ENCODE measurements around the gene HSPB6. TPM values are rescaled to one million over a fixed set of nuclear protein-coding genes. Genes with fewer than 3 reads are reported as not detected.
A peak's percentile ranks its signal among the peaks of the same experiment; 100 is the strongest.

HSPB6 gene
- total and polyA plus RNA-seq, 4 donors = 1.8 to 26.9 (median 14.3) TPM

GRCh38 chr19:35717665-35718344, 39.0 kb downstream of the HSPB6 start, which contains the start of gene KMT2B:
Gene KMT2B, plus strand, starts transcription at chr19:35718003. Its CDS starts 16 bp downstream, at chr19:35718019.
- H3K4me3 ChIP-seq (ENCODE audit: low read depth, low read length) = peak within 1 kb of the TSS; percentile 78
- peaks cover 42% of the 10 kb centered on the region for H3K4me1 ChIP-seq (ENCODE audit: control insufficient read depth, insufficient read depth, low read length)
- H3K27me3 ChIP-seq (ENCODE audit: control insufficient read depth, insufficient read depth, low read length) = no peaks in the 10 kb centered on the region
- under 1% methylated on average over 86 of the region's 109 CpGs for WGBS (ENCODE audit: insufficient coverage)
- DNase-seq (ENCODE audit: low read depth in 4 of 6, low spot score in 6 of 6) = peak in 4 of 6 donors; percentile 82 to 94 (median 89)
- H3K9me3 ChIP-seq (ENCODE audit: control insufficient read depth, insufficient read depth, low read length) = no peaks in the 10 kb centered on the region
- H3K36me3 ChIP-seq (ENCODE audit: control insufficient read depth, insufficient read depth, low read length) = peaks cover 46% of the 10 kb centered on the region
- H3K27ac ChIP-seq (ENCODE audit: low read depth, low read length) = peak within 1 kb of the TSS; percentile 91

GRCh38 chr19:35716801-35717664, 39.8 kb downstream of the HSPB6 start:
- peak overlapping the region; percentile 78 for H3K4me3 ChIP-seq (ENCODE audit: low read depth, low read length)
- WGBS (ENCODE audit: insufficient coverage) = 0% methylated on average over 70 of the region's 77 CpGs
- no peaks in the 10 kb centered on the region for H3K9me3 ChIP-seq (ENCODE audit: control insufficient read depth, insufficient read depth, low read length)
- H3K36me3 ChIP-seq (ENCODE audit: control insufficient read depth, insufficient read depth, low read length) = peaks cover 38% of the 10 kb centered on the region
- DNase-seq (ENCODE audit: low read depth in 4 of 6, low spot score in 6 of 6) = peak in 5 of 6 donors; percentile 61 to 99 (median 75)
- H3K4me1 ChIP-seq (ENCODE audit: control insufficient read depth, insufficient read depth, low read length) = peaks cover 42% of the 10 kb centered on the region
- peak overlapping the region; percentile 91 for H3K27ac ChIP-seq (ENCODE audit: low read depth, low read length)
- no peaks in the 10 kb centered on the region for H3K27me3 ChIP-seq (ENCODE audit: control insufficient read depth, insufficient read depth, low read length)

- peaks cover 42% of the 10 kb centered on the region for H3K4me1 ChIP-seq (ENCODE audit: control insufficient read depth, insufficient read depth, low read length)
- no peak for DNase-seq (ENCODE audit: low read depth in 4 of 6, low spot score in 6 of 6)
- 2% methylated on average over 52 of the region's 52 CpGs for WGBS (ENCODE audit: insufficient coverage)
- H3K36me3 ChIP-seq (ENCODE audit: control insufficient read depth, insufficient read depth, low read length) = peaks cover 30% of the 10 kb centered on the region
- no peaks in the 10 kb centered on the region for H3K9me3 ChIP-seq (ENCODE audit: control insufficient read depth, insufficient read depth, low read length)
- H3K27ac ChIP-seq (ENCODE audit: low read depth, low read length) = peak overlapping the region; percentile 91
- H3K27me3 ChIP-seq (ENCODE audit: control insufficient read depth, insufficient read depth, low read length) = no peaks in the 10 kb centered on the region
- peak overlapping the region; percentile 78 for H3K4me3 ChIP-seq (ENCODE audit: low read depth, low read length)
Observed at GRCh38 chr19:35715981-35716800, 40.6 kb downstream of the HSPB6 start.

- Histone ChIP-seq H3K4me1 (ENCODE audit: control insufficient read depth, insufficient read depth, low read length) (peaks cover 42% of the 10 kb centered on the region), H3K9me3 (ENCODE audit: control insufficient read depth, insufficient read depth, low read length) (no peaks in the 10 kb centered on the region), H3K27me3 (ENCODE audit: control insufficient read depth, insufficient read depth, low read length) (no peaks in the 10 kb centered on the region), H3K4me3 (ENCODE audit: low read depth, low read length) (no peak overlapping the region), H3K36me3 (ENCODE audit: control insufficient read depth, insufficient read depth, low read length) (peaks cover 22% of the 10 kb centered on the region), H3K27ac (ENCODE audit: low read depth, low read length) (no peak overlapping the region)
- no peak for DNase-seq (ENCODE audit: low read depth in 4 of 6, low spot score in 6 of 6)
- 79% methylated on average over 7 of the region's 7 CpGs for WGBS (ENCODE audit: insufficient coverage)
Observed at GRCh38 chr19:35715355-35715809, 41.4 kb downstream of the HSPB6 start.

GRCh38 chr19:35714601-35715354, 42.1 kb downstream of the HSPB6 start:
- DNase-seq (ENCODE audit: low read depth in 4 of 6, low spot score in 6 of 6) = no peak
- Histone ChIP-seq H3K4me3 (ENCODE audit: low read depth, low read length) (no peak overlapping the region), H3K27me3 (ENCODE audit: control insufficient read depth, insufficient read depth, low read length) (no peaks in the 10 kb centered on the region), H3K36me3 (ENCODE audit: control insufficient read depth, insufficient read depth, low read length) (peaks cover 16% of the 10 kb centered on the region), H3K9me3 (ENCODE audit: control insufficient read depth, insufficient read depth, low read length) (no peaks in the 10 kb centered on the region), H3K27ac (ENCODE audit: low read depth, low read length) (no peak overlapping the region), H3K4me1 (ENCODE audit: control insufficient read depth, insufficient read depth, low read length) (peaks cover 40% of the 10 kb centered on the region)
- 49% methylated on average over 12 of the region's 14 CpGs for WGBS (ENCODE audit: insufficient coverage)

- no peak overlapping the region for H3K27ac ChIP-seq (ENCODE audit: low read depth, low read length)
- no peaks in the 10 kb centered on the region for H3K9me3 ChIP-seq (ENCODE audit: control insufficient read depth, insufficient read depth, low read length)
- H3K4me1 ChIP-seq (ENCODE audit: control insufficient read depth, insufficient read depth, low read length) = peaks cover 32% of the 10 kb centered on the region
Observed at GRCh38 chr19:35713904-35714495, 42.8 kb downstream of the HSPB6 start.

GRCh38 chr19:35713506-35713850, 43.4 kb downstream of the HSPB6 start:
- Histone ChIP-seq H3K4me3 (ENCODE audit: low read depth, low read length) (no peak overlapping the region), H3K4me1 (ENCODE audit: control insufficient read depth, insufficient read depth, low read length) (peaks cover 27% of the 10 kb centered on the region), H3K9me3 (ENCODE audit: control insufficient read depth, insufficient read depth, low read length) (no peaks in the 10 kb centered on the region), H3K27me3 (ENCODE audit: control insufficient read depth, insufficient read depth, low read length) (no peaks in the 10 kb centered on the region), H3K27ac (ENCODE audit: low read depth, low read length) (no peak overlapping the region), H3K36me3 (ENCODE audit: control insufficient read depth, insufficient read depth, low read length) (peaks cover 9% of the 10 kb centered on the region)
- WGBS (ENCODE audit: insufficient coverage) = 67% methylated on average over 1 of the region's 2 CpGs
- DNase-seq (ENCODE audit: low read depth in 4 of 6, low spot score in 6 of 6) = no peak

More at GRCh38 chr19:35713904-35714495, 42.8 kb downstream of the HSPB6 start:
- no peak for DNase-seq (ENCODE audit: low read depth in 4 of 6, low spot score in 6 of 6)
- peaks cover 9% of the 10 kb centered on the region for H3K36me3 ChIP-seq (ENCODE audit: control insufficient read depth, insufficient read depth, low read length)
- 87% methylated on average over 10 of the region's 12 CpGs for WGBS (ENCODE audit: insufficient coverage)
- no peaks in the 10 kb centered on the region for H3K27me3 ChIP-seq (ENCODE audit: control insufficient read depth, insufficient read depth, low read length)
- H3K4me3 ChIP-seq (ENCODE audit: low read depth, low read length) = no peak overlapping the region

- Histone ChIP-seq H3K4me3 (ENCODE audit: low read depth, low read length) (no peak overlapping the region), H3K9me3 (ENCODE audit: control insufficient read depth, insufficient read depth, low read length) (no peaks in the 10 kb centered on the region), H3K36me3 (ENCODE audit: control insufficient read depth, insufficient read depth, low read length) (peaks cover 9% of the 10 kb centered on the region), H3K27ac (ENCODE audit: low read depth, low read length) (no peak overlapping the region), H3K4me1 (ENCODE audit: control insufficient read depth, insufficient read depth, low read length) (peaks cover 26% of the 10 kb centered on the region), H3K27me3 (ENCODE audit: control insufficient read depth, insufficient read depth, low read length) (no peaks in the 10 kb centered on the region)
- DNase-seq (ENCODE audit: low read depth in 4 of 6, low spot score in 6 of 6) = no peak
- 70% methylated on average over 5 of the region's 11 CpGs for WGBS (ENCODE audit: insufficient coverage)
Observed at GRCh38 chr19:35712567-35713505, 44.0 kb downstream of the HSPB6 start.
